Measurements from ENCODE around the gene GMDS. TPM values are rescaled to one million over a fixed set of nuclear protein-coding genes. Genes with fewer than 3 reads are reported as not detected.

Gene GMDS
- total and polyA plus RNA-seq, 2 donors (not counting 1 experiment from before 2014, with no cell fraction given) = 11.5 to 16.4 TPM

GRCh38 chr6:1758076-1758679 lies 487.2 kb downstream of the GMDS start:
- no peaks in the 10 kb centered on the region for H3K36me3 ChIP-seq (replicated peaks in 1 of 2; ENCODE audit: control extremely low read depth in 1 of 2, control insufficient read depth in 1 of 2, extremely low read depth in 1 of 2, insufficient read depth in 2 of 2, low read length in 1 of 2)
- ChIA-PET POLR2A (no interaction called here), CTCF (no interaction called here)
- no peak overlapping the region for H3K4me2 ChIP-seq (replicated peaks; ENCODE audit: low read depth, low read length, poor library complexity, severe bottlenecking)
- DNase-seq (no peak), ATAC-seq (ENCODE audit: low read depth) (no peak)
- no peak overlapping the region for H3K4me3 ChIP-seq (ENCODE audit: control extremely low read depth in 1 of 5, extremely low read depth in 1 of 5, insufficient read depth in 1 of 5, low read depth in 2 of 5, low read length in 4 of 5)
- H3K27me3 ChIP-seq (replicated peaks in 1 of 4; ENCODE audit: control extremely low read depth in 1 of 4, control insufficient read depth in 3 of 4, insufficient read depth in 4 of 4, low read length in 3 of 4) = no peaks in the 10 kb centered on the region
- Mint-ChIP-seq H3K4me1 (no peaks in the 10 kb centered on the region), H3K4me3 (no peak overlapping the region), H3K27me3 (no peaks in the 10 kb centered on the region), H3K9me3 (ENCODE audit: insufficient read depth) (peaks cover 4% of the 10 kb centered on the region), H3K27ac (no peak overlapping the region)
- no peaks in the 10 kb centered on the region for H3K9me3 ChIP-seq (ENCODE audit: control extremely low read depth in 1 of 3, control insufficient read depth in 2 of 3, insufficient read depth in 1 of 3, low read length in 2 of 3)
- intact Hi-C loops (cut with micrococcal nuclease) = no loop called here
- H3K9ac ChIP-seq (ENCODE audit: low read length) = no peak overlapping the region
- WGBS (ENCODE audit: insufficient coverage) = 75% methylated on average over 4 of the region's 8 CpGs
- H3K4me1 ChIP-seq (ENCODE audit: control insufficient read depth in 2 of 2, insufficient read depth in 2 of 2, low read length in 2 of 2) = no peaks in the 10 kb centered on the region
- no peaks in the 10 kb centered on the region for H4K20me1 ChIP-seq (ENCODE audit: control insufficient read depth, insufficient read depth, low read length, poor library complexity, severe bottlenecking)
- no peak overlapping the region for H2AFZ ChIP-seq (ENCODE audit: insufficient read depth, low read depth, low read length, poor library complexity, severe bottlenecking)
- TF ChIP-seq EZH2 (IDR thresholded peaks at IDR 0.05; ENCODE audit: borderline replicate concordance, insufficient read depth, low read depth, low read length, poor library complexity, severe bottlenecking) = no peak
- TF ChIP-seq CTCF (IDR thresholded peaks at IDR 0.05) = no peak
- no peaks in the 10 kb centered on the region for H3K79me2 ChIP-seq (ENCODE audit: control insufficient read depth, insufficient read depth, low read length)
- H3K27ac ChIP-seq (ENCODE audit: low read length in 2 of 2) = no peak overlapping the region

- ChIA-PET POLR2A (no interaction called here), CTCF (no interaction called here)
- ATAC-seq (ENCODE audit: low read depth) = no peak
- 92% methylated on average over 8 of the region's 8 CpGs for WGBS (ENCODE audit: insufficient coverage)
- H3K4me1 Mint-ChIP-seq = no peaks in the 10 kb centered on the region
- no peak for DNase-seq
- Histone ChIP-seq H2AFZ (ENCODE audit: insufficient read depth, low read depth, low read length, poor library complexity, severe bottlenecking) (no peak overlapping the region), H3K79me2 (ENCODE audit: control insufficient read depth, insufficient read depth, low read length) (no peaks in the 10 kb centered on the region), H3K4me3 (ENCODE audit: control extremely low read depth in 1 of 5, extremely low read depth in 1 of 5, insufficient read depth in 1 of 5, low read depth in 2 of 5, low read length in 4 of 5) (no peak overlapping the region), H3K4me2 (replicated peaks; ENCODE audit: low read depth, low read length, poor library complexity, severe bottlenecking) (no peak overlapping the region), H3K27me3 (replicated peaks in 1 of 4; ENCODE audit: control extremely low read depth in 1 of 4, control insufficient read depth in 3 of 4, insufficient read depth in 4 of 4, low read length in 3 of 4) (no peaks in the 10 kb centered on the region), H3K4me1 (ENCODE audit: control insufficient read depth in 2 of 2, insufficient read depth in 2 of 2, low read length in 2 of 2) (no peaks in the 10 kb centered on the region), H3K9me3 (ENCODE audit: control extremely low read depth in 1 of 3, control insufficient read depth in 2 of 3, insufficient read depth in 1 of 3, low read length in 2 of 3) (no peaks in the 10 kb centered on the region), H3K36me3 (replicated peaks in 1 of 2; ENCODE audit: control extremely low read depth in 1 of 2, control insufficient read depth in 1 of 2, extremely low read depth in 1 of 2, insufficient read depth in 2 of 2, low read length in 1 of 2) (no peaks in the 10 kb centered on the region), H3K27ac (ENCODE audit: low read length in 2 of 2) (no peak overlapping the region), H4K20me1 (ENCODE audit: control insufficient read depth, insufficient read depth, low read length, poor library complexity, severe bottlenecking) (no peaks in the 10 kb centered on the region), H3K9ac (ENCODE audit: low read length) (no peak overlapping the region)
- H3K27ac Mint-ChIP-seq = no peak overlapping the region
- intact Hi-C loops (cut with micrococcal nuclease) = no loop called here
- TF ChIP-seq CTCF (IDR thresholded peaks at IDR 0.05) = no peak
- no peak for TF ChIP-seq EZH2 (IDR thresholded peaks at IDR 0.05; ENCODE audit: borderline replicate concordance, insufficient read depth, low read depth, low read length, poor library complexity, severe bottlenecking)
- H3K27me3 Mint-ChIP-seq = no peaks in the 10 kb centered on the region
- H3K9me3 Mint-ChIP-seq (ENCODE audit: insufficient read depth) = peaks cover 7% of the 10 kb centered on the region
- H3K4me3 Mint-ChIP-seq = no peak overlapping the region
Measured at GRCh38 chr6:1757131-1757530, 488.3 kb downstream of the GMDS start.
